Measurements from ENCODE around the gene PROCA1.
"Not testable (repeated sequence)": the region's sequence is repeated elsewhere in the genome, so short reads cannot be mapped to it uniquely, and the experiment has no call there.

Gene PROCA1

GRCh38 chr17:28744104-28744971 is 32.6 kb upstream of the PROCA1 start:
- DNase-seq (ENCODE audit: low read depth): no peak

GRCh38 chr17:28743243-28744103 is 31.8 kb upstream of the PROCA1 start, which contains the start of gene TRAF4:
TSS of gene TRAF4 (plus strand) at chr17:28744011. CDS start at chr17:28744113, 102 bp downstream.
- DNase-seq (ENCODE audit: low read depth): peak; percentile 74

GRCh38 chr17:28741358-28742349 is 30.0 kb upstream of the PROCA1 start:
- peak; percentile 98 for DNase-seq (ENCODE audit: low read depth)

- no peak for DNase-seq (ENCODE audit: low read depth)
Observed at GRCh38 chr17:28740406-28741357, 29.0 kb upstream of the PROCA1 start.

- no peak for DNase-seq (ENCODE audit: low read depth)
Observed at GRCh38 chr17:28738680-28739384, 27.1 kb upstream of the PROCA1 start.

GRCh38 chr17:28737770-28738679 is 26.3 kb upstream of the PROCA1 start:
- DNase-seq (ENCODE audit: low read depth): no peak

GRCh38 chr17:28737316-28737715 is 25.6 kb upstream of the PROCA1 start:
- DNase-seq (ENCODE audit: low read depth): no peak

GRCh38 chr17:28735913-28736769 is 24.5 kb upstream of the PROCA1 start:
- DNase-seq (ENCODE audit: low read depth): not testable (repeated sequence)

- DNase-seq (ENCODE audit: low read depth): no peak
Observed at GRCh38 chr17:28735242-28735722, 23.6 kb upstream of the PROCA1 start.

GRCh38 chr17:28734712-28735241 is 23.1 kb upstream of the PROCA1 start:
- DNase-seq (ENCODE audit: low read depth): no peak

GRCh38 chr17:28733346-28733745 is 21.7 kb upstream of the PROCA1 start:
- DNase-seq (ENCODE audit: low read depth): no peak

GRCh38 chr17:28729950-28730330 is 18.3 kb upstream of the PROCA1 start:
- no peak for DNase-seq (ENCODE audit: low read depth)

- peak; percentile 89 for DNase-seq (ENCODE audit: low read depth)
Observed at GRCh38 chr17:28728364-28729200, 16.9 kb upstream of the PROCA1 start, which contains the start of gene NEK8. TSS of gene NEK8 (plus strand) at chr17:28728788. CDS start at chr17:28728814, 26 bp downstream.

- peak; percentile 94 for DNase-seq (ENCODE audit: low read depth)
Observed at GRCh38 chr17:28726627-28727491, 15.2 kb upstream of the PROCA1 start.

- DNase-seq (ENCODE audit: low read depth): no peak
Observed at GRCh38 chr17:28726226-28726626, 14.5 kb upstream of the PROCA1 start, which contains the start of gene TLCD1. TSS of gene TLCD1 (minus strand) at chr17:28726233. CDS start at chr17:28726097, 136 bp downstream.
